NCI-H460 (cell line): ENCODE data around the gene DDX49. TPM values are rescaled to one million over a fixed set of nuclear protein-coding genes. Genes with fewer than 3 reads are reported as not detected.
"Not testable (repeated sequence)": the region's sequence is repeated elsewhere in the genome, so short reads cannot be mapped to it uniquely, and the experiment has no call there.

ENCODE experiments used
- DNase-seq: peaks from one replicate; pipeline ENCODE4 v3.0.0-alpha.2; 2016; ENCODE audit warnings: low read depth; ENCODE audit errors: extremely low read depth
- total RNA-seq: library from RNA; depleted of rRNA; stranded (reverse); fragments of >200 nt; shearing (Covaris generic); gene quantifications from 2 replicates; pipeline ENCODE4 v1.2.3, GENCODE V29; 2014

The DDX49 gene
- total RNA-seq, 1 experiment from 2014 or later = 41.5 TPM

- no peak for DNase-seq
These were observed 10.4 kb upstream of the DDX49 start for GRCh38 chr19:18908917-18909619.

- DNase-seq = no peak
These were observed 9.5 kb upstream of the DDX49 start for GRCh38 chr19:18910010-18910409.

- no peak for DNase-seq
These were observed 8.6 kb upstream of the DDX49 start for GRCh38 chr19:18910801-18911436.

GRCh38 chr19:18912933-18913332 is 6.6 kb upstream of the DDX49 start:
- DNase-seq = no peak

- DNase-seq = no peak
These were observed 6.0 kb upstream of the DDX49 start for GRCh38 chr19:18913466-18913865.

- DNase-seq = peak; percentile 43
These were observed 3.9 kb upstream of the DDX49 start for GRCh38 chr19:18915639-18916038.

GRCh38 chr19:18917593-18917992 is 1.9 kb upstream of the DDX49 start:
- not testable (repeated sequence) for DNase-seq

- DNase-seq = no peak
These were observed 342 bp downstream of the DDX49 start for GRCh38 chr19:18919900-18920214.

GRCh38 chr19:18920400-18920799 is 885 bp downstream of the DDX49 start:
- no peak for DNase-seq

GRCh38 chr19:18921593-18921992 is 2.1 kb downstream of the DDX49 start:
- no peak for DNase-seq

- DNase-seq = no peak
These were observed 2.9 kb downstream of the DDX49 start for GRCh38 chr19:18922228-18922985.

GRCh38 chr19:18924684-18925213 is 5.2 kb downstream of the DDX49 start:
- DNase-seq = no peak

- DNase-seq = no peak
These were observed 8.7 kb downstream of the DDX49 start for GRCh38 chr19:18928018-18928805.

- no peak for DNase-seq
These were observed 9.8 kb downstream of the DDX49 start for GRCh38 chr19:18929311-18929710.

GRCh38 chr19:18931316-18932162 is 12.0 kb downstream of the DDX49 start:
- no peak for DNase-seq

GRCh38 chr19:18932216-18932841 is 12.8 kb downstream of the DDX49 start:
- DNase-seq = peak; percentile 62

GRCh38 chr19:18933297-18933696 is 13.8 kb downstream of the DDX49 start:
- DNase-seq = no peak

GRCh38 chr19:18939163-18939562 is 19.6 kb downstream of the DDX49 start:
- DNase-seq = no peak
